ENCODE results near the gene PCGF2.

The PCGF2 gene

DNA sequence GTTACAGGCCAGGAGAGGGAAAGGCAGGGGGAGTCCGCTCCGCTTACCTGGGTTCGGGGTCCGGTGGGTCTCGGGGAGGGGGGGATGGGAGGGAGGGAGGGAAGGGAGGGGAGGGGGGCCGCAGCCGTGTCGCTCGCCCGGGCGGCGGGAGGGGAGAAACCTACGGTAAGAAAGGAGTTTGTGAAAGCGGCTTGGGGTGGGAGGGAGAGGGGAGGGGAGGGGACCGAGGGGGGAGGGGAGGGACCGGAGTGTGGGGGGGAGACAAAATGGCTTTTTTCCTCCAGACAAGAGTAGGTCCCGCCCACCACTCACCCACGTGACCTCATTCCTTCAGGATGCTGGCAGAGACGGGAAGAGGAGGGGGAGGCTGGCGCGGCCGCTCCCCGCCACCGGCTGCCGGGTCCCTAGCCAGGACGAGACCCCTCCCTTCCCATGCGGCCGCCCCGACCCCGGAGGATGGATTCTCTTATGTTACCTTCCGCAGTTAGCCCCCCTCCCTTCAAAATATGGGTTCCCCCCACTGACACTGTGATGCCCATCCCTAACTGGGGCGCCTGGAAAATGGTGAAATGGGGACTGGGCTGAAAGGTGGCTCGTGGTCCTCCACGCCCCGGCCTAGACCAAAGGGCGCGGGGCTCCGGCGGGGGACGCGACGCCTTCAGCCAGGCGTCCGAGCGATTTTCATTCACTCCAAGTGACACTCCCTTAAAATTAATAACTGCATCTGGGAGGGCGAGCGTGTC is at the start of gene PCGF2:
TSS of gene PCGF2 (minus strand) at position 188 of the 743 bp plus-strand sequence. CDS start 7,934 bp downstream, outside the sequence.
- no peak for TF ChIP-seq EZH2 (IDR thresholded peaks at IDR 0.05; ENCODE audit: borderline replicate concordance, low read length)
- TF ChIP-seq, protein P1, sequence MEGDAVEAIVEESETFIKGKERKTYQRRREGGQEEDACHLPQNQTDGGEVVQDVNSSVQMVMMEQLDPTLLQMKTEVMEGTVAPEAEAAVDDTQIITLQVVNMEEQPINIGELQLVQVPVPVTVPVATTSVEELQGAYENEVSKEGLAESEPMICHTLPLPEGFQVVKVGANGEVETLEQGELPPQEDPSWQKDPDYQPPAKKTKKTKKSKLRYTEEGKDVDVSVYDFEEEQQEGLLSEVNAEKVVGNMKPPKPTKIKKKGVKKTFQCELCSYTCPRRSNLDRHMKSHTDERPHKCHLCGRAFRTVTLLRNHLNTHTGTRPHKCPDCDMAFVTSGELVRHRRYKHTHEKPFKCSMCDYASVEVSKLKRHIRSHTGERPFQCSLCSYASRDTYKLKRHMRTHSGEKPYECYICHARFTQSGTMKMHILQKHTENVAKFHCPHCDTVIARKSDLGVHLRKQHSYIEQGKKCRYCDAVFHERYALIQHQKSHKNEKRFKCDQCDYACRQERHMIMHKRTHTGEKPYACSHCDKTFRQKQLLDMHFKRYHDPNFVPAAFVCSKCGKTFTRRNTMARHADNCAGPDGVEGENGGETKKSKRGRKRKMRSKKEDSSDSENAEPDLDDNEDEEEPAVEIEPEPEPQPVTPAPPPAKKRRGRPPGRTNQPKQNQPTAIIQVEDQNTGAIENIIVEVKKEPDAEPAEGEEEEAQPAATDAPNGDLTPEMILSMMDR (IDR thresholded peaks at IDR 0.05; ENCODE audit: low read length): no peak
- Histone ChIP-seq H4K20me1 (ENCODE audit: insufficient read depth, low read length) (no peaks in the 10 kb centered on the region), H3K4me2 (ENCODE audit: low read length) (peak within 1 kb of the TSS; percentile 67), H3F3A (ENCODE audit: insufficient read depth, low read length) (0 out of 2 replicates have a peak, but pooled peaks cover 4% of the 10 kb centered on the region), H3K9me3 (ENCODE audit: low read length) (no peaks in the 10 kb centered on the region), H3K4me1 (ENCODE audit: insufficient read depth, low read length, severe bottlenecking) (peaks cover 48% of the 10 kb centered on the region), H2AFZ (ENCODE audit: low read length) (no peak within 1 kb of the TSS), H3K36me3 (ENCODE audit: insufficient read depth, low read length) (no peaks in the 10 kb centered on the region), H3K27me3 (ENCODE audit: insufficient read depth, low read length) (peaks cover 5% of the 10 kb centered on the region; the same call in 1 of the 2 replicates), H3K4me3 (ENCODE audit: low read depth, low read length, poor library complexity, severe bottlenecking) (peak within 1 kb of the TSS; percentile 60), H3K27ac (ENCODE audit: low read depth, low read length, poor library complexity, severe bottlenecking) (no peak within 1 kb of the TSS), H3K9ac (ENCODE audit: low read length) (peak within 1 kb of the TSS; percentile 43), H3K79me2 (ENCODE audit: insufficient read depth, low read length) (peaks cover 6% of the 10 kb centered on the region), H3K9me2 (ENCODE audit: low read depth, low read length) (no peaks in the 10 kb centered on the region)

DNA sequence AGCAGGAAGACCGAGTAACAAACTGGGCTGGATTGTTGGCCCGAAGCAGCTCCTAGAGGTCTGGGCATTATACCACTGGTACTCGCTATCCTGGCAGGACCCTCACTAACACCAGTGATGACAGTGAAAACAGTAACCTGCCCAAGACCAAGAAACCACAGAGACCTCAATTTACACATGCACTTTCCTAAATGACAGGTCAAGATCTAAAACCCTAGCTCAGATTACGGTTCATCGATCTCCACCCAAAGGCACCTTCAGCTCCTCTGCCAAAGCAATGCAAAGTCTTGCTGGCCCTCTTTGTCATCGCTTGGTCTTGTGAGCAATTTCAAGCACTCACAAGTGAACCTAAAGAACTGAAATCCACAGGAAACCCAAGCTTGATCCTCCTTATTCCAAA is 49.7 kb upstream of the PCGF2 start:
- peak overlapping the region; percentile 88; the same call in 1 of the 2 replicates for H3K9ac ChIP-seq (ENCODE audit: low read length)
- H3K4me3 ChIP-seq (ENCODE audit: low read depth, low read length, poor library complexity, severe bottlenecking): peak overlapping the region; percentile 84
- no peaks in the 10 kb centered on the region for H3K27me3 ChIP-seq (ENCODE audit: insufficient read depth, low read length)
- peaks cover 19% of the 10 kb centered on the region for H3K36me3 ChIP-seq (ENCODE audit: insufficient read depth, low read length)
- TF ChIP-seq, protein P1 (IDR thresholded peaks at IDR 0.05; ENCODE audit: low read length): no peak
- no peak for TF ChIP-seq EZH2 (IDR thresholded peaks at IDR 0.05; ENCODE audit: borderline replicate concordance, low read length)
- H3K9me2 ChIP-seq (ENCODE audit: low read depth, low read length): no peaks in the 10 kb centered on the region
- peak overlapping the region; percentile 97 for H3K4me2 ChIP-seq (ENCODE audit: low read length)
- no peaks in the 10 kb centered on the region for H3K9me3 ChIP-seq (ENCODE audit: low read length)
- no peaks in the 10 kb centered on the region for H4K20me1 ChIP-seq (ENCODE audit: insufficient read depth, low read length)
- peaks cover 28% of the 10 kb centered on the region for H3K4me1 ChIP-seq (ENCODE audit: insufficient read depth, low read length, severe bottlenecking)
- no peaks in the 10 kb centered on the region for H3F3A ChIP-seq (ENCODE audit: insufficient read depth, low read length)
- H2AFZ ChIP-seq (ENCODE audit: low read length): no peak overlapping the region
- peak overlapping the region; percentile 56 for H3K27ac ChIP-seq (ENCODE audit: low read depth, low read length, poor library complexity, severe bottlenecking)
- H3K79me2 ChIP-seq (ENCODE audit: insufficient read depth, low read length): no peaks in the 10 kb centered on the region

DNA sequence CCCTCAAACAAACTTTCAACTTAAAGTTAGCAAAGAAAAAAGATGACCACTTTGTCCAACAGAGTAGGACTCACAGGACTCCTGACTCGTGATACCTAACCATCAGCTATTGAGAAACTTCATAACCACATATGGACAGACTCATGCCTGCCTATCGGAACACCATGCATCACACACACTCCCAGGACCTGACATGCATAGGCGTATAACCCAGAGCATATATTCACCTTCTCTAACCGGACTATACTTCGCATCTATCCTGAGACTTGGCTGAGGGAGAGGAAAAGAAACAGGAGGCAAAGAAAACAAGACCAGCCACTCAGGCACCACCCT is 49.0 kb upstream of the PCGF2 start:
- no peak for TF ChIP-seq EZH2 (IDR thresholded peaks at IDR 0.05; ENCODE audit: borderline replicate concordance, low read length)
- TF ChIP-seq, protein P1 (IDR thresholded peaks at IDR 0.05; ENCODE audit: low read length): no peak
- H3K9me3 ChIP-seq (ENCODE audit: low read length): no peaks in the 10 kb centered on the region
- no peaks in the 10 kb centered on the region for H3F3A ChIP-seq (ENCODE audit: insufficient read depth, low read length)
- H4K20me1 ChIP-seq (ENCODE audit: insufficient read depth, low read length): no peaks in the 10 kb centered on the region
- no peak overlapping the region for H2AFZ ChIP-seq (ENCODE audit: low read length)
- H3K4me2 ChIP-seq (ENCODE audit: low read length): peak overlapping the region; percentile 97; the same call in 1 of the 2 replicates
- H3K27ac ChIP-seq (ENCODE audit: low read depth, low read length, poor library complexity, severe bottlenecking): no peak overlapping the region
- H3K4me1 ChIP-seq (ENCODE audit: insufficient read depth, low read length, severe bottlenecking): peaks cover 28% of the 10 kb centered on the region
- no peaks in the 10 kb centered on the region for H3K79me2 ChIP-seq (ENCODE audit: insufficient read depth, low read length)
- H3K9me2 ChIP-seq (ENCODE audit: low read depth, low read length): no peaks in the 10 kb centered on the region
- no peaks in the 10 kb centered on the region for H3K27me3 ChIP-seq (ENCODE audit: insufficient read depth, low read length)
- H3K36me3 ChIP-seq (ENCODE audit: insufficient read depth, low read length): peaks cover 12% of the 10 kb centered on the region
- H3K4me3 ChIP-seq (ENCODE audit: low read depth, low read length, poor library complexity, severe bottlenecking): no peak overlapping the region
- H3K9ac ChIP-seq (ENCODE audit: low read length): no peak overlapping the region; the same call in 1 of the 2 replicates

All from OCI-LY1 (cell line).